Central memory CD4-positive, alpha-beta T cell (primary cell): ENCODE data around the gene C1R.
"Not testable (repeated sequence)": the region's sequence is repeated elsewhere in the genome, so short reads cannot be mapped to it uniquely, and the experiment has no call there.

Source experiments
- DNase-seq: peaks from one replicate; pipeline ENCODE4 v3.0.0; 2022

The C1R gene

GRCh38 chr12:7066596-7066995, 25.6 kb downstream of the C1R start:
- DNase-seq: no peak

- no peak for DNase-seq
These were observed 27.1 kb downstream of the C1R start for GRCh38 chr12:7065073-7065623.

- DNase-seq: no peak
These were observed 27.7 kb downstream of the C1R start for GRCh38 chr12:7064516-7064915.

DNA sequence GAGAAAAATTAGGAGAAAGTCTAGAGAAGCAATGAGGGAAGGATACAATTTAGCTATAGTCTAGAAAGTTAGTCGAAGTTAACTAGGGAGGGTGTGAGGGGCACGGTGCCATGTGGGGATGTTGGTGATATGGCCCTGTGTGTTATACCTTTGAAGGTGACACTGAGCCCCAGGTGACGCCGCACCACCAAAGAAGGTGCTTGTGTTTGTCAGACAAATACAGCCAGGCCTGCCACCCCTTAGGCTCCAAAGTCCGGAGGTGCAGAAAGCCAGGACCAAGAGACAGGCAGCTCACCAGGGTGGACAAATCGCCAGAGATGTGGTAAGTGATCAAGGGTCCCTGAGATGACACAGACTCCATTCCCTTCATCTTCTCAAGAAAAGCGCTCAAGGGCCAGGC, 30.6 kb downstream of the C1R start:
- DNase-seq: no peak

- no peak for DNase-seq
These were observed 31.1 kb downstream of the C1R start for GRCh38 chr12:7061138-7061537.

DNA sequence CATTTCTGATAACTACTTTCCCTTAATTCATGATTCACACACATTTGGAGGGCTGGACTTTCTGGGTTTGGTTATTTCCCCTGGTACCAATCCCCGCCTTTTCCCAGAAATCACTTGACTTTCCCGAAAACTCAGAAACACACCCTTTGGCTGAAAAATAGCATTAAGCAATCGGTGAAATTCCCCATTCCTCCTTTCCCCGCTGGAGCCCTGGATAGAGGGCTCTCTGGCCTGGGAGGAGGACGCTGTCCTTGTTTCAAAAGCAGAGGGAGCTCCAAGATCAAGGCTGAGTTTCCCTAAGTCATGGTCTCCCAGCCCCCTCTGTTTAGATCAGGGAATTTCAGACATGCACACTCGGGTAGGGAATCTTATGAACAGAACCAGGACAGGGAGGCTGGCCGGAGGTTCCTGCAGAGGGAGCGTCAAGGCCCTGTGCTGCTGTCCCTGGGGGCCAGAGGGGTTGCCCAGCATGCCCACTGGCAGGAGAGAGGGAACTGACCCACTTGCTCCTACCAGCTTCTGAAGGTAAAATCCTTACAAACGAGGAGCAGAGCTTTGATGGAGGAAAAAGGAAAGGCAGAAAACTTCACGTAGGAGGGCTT, 31.8 kb downstream of the C1R start, which contains the start of gene C1S:
Gene C1S (plus strand): TSS at position 366 of the 602 bp plus-strand sequence. CDS start 1,195 bp downstream, outside the sequence.
- DNase-seq: no peak

- DNase-seq: no peak
These were observed 32.5 kb downstream of the C1R start for GRCh38 chr12:7059780-7060179.

GRCh38 chr12:7058850-7059395, 33.3 kb downstream of the C1R start:
- no peak for DNase-seq

- DNase-seq: no peak
These were observed 33.9 kb downstream of the C1R start for GRCh38 chr12:7058163-7058845.

- not testable (repeated sequence) for DNase-seq
These were observed 36.5 kb downstream of the C1R start for GRCh38 chr12:7055736-7056135.

- DNase-seq: no peak
These were observed 37.3 kb downstream of the C1R start for GRCh38 chr12:7054925-7055324.

DNA sequence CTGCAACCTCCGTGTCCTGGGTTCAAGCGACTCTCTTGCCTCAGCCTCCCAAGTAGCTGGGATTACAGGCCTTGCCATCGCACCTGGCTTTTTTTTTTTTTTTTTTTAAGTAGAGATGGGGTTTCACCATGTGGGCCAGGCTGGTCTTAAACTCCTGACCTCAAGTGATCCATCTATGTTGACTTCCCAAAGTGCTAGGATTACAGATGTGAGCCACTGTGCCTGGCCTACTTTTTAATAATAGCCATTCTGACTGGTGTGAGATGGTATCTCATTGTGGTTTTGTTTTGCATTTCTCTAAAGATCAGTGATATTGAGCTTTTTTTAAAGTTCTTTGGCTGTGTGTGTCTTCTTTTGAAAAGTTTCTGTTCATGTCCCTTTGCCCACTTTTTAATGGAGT, 42.3 kb downstream of the C1R start:
- not testable (repeated sequence) for DNase-seq

- DNase-seq: not testable (repeated sequence)
These were observed 42.7 kb downstream of the C1R start for GRCh38 chr12:7049445-7049951.

- DNase-seq: no peak
These were observed 44.9 kb downstream of the C1R start for GRCh38 chr12:7047306-7047705.

DNA sequence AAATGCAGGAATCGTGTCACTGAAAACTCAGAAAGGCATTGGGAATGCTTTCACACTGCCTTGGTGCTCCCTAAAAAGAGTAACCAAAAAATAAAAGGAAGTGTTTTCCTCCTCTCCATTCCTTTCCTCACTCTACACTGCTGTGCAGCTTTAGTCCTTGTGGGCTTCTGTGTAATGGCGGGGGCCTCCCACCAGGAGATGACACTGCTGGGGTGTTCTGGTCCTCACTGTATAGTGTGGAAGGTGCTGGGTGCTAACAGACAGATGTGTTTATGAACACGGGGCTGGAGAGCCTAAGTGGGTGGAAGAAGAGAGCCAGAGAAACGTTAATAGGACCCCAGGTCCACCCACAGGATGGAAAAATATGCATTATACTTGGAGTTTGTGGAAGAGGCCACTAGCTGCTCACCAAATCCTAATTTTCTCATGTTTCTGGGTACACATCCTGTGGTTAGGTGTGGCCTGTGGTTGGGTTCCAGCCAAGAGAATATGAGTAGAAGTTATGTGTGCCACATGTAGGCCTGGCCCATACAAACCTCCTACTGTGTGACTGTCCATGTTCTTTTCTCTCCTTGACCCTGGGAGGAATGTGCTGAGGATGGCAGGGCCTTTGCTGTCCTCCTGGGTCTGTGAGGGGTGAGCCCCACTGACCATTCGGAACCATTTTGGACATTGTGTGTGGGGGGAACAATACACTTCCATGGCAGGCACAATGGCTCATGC, 45.7 kb downstream of the C1R start:
- DNase-seq: no peak

DNA sequence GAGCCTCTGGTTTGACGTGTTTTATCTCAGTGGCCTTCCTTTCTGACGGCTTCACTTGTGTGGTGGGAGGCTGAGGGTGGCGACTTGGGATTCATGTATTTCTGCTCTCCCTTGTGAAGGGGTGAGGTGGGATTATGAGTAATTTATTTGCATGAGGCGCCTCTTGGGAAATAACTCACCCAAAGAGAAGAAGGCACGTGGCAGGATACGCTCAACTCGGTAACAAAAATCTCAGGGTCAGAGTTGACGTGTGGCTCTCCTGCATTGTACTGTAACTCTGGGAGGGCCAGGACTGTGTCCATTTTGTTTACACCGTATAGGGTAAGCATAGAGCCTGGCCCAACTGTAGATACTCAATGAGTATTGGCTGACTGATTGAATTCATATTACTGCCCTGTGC, 46.3 kb downstream of the C1R start:
- no peak for DNase-seq

DNA sequence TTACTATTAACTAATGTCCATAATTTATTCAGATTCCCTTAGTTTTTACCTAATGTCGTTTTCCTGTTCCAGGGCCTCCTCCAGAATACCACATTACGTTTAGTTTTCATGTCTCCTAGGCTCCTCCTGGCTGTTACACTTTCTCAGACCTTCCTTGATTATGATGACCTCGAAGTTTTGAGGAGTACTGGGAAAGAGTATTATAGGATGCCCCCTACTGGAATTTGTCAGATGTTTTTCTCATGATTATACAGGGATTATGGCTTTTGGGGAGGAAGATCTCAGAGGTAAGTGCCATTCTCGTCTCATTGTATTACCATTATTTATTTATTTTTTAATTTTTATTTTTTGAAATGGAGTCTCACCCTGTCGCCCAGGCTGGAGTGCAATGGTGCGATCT, 49.4 kb downstream of the C1R start:
- no peak for DNase-seq

- no peak for DNase-seq
These were observed 52.8 kb downstream of the C1R start for GRCh38 chr12:7039403-7039802.

GRCh38 chr12:7038591-7038990, 53.7 kb downstream of the C1R start:
- no peak for DNase-seq

DNA sequence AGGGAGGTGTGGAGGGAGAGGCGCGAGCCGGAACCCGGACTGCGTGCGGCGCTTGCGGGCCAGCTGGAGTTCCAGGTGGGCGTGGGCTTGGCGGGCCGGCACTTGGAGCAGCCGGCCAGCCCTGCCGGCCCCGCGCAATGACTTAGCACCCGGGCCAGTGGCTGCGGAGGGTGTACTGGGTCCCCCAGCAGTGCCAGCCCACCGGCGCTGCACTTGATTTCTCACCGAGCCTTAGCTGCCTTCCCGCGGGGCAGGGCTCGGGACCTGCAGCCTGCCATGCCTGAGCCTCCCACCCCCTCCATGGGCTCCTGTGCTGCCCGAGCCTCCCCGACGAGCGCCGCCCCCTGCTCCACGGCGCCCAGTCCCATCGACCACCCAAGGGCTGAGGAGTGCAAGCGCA, 54.8 kb downstream of the C1R start:
- DNase-seq: not testable (repeated sequence)

DNA sequence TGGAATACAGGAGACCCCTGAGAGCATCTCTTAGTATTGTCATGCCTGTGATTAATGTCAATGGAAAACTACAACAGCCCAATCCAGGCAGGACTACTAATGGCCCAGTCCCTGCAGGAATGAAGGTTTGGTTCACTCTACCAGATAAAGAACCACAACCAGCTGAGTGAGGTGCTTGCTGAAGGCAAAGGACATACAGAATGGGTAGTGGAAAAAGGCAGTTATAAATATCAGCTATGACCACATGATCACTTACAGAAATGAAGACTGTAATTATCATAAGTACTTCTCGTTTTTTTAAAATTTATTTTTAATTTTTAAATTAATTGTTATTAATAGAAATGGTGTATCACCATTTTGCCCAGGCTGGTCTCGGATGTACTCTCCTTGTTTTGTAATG, 56.8 kb downstream of the C1R start:
- no peak for DNase-seq

DNA sequence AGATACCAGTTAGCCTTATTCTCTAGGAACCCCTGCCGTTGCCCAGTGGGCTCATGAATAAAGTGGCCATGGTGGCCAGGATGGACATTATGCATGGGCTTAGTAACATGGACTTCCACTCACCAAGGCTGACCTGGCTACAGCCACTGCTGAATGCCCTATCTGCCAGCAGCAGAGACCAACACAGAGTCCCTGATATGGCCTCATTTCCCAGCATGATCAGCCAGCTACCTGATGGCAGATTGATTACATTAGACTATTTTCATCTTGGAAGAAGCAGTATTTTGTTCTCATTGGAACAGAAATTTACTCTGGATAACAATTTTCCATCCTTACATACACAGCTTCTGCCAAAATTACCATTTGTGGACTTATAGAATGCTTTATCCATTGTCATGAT, 57.8 kb downstream of the C1R start:
- DNase-seq: no peak

GRCh38 chr12:7032990-7033389, 59.3 kb downstream of the C1R start:
- no peak for DNase-seq
